HEK293 (cell line): ENCODE data around the gene SEPTIN5.

Experiments used
- CTCF ChIP-seq: fragments of 450-650 bp; formaldehyde crosslinking; IDR thresholded peaks from 2 replicates; pipeline ENCODE4 v1.5.1; 2016; ENCODE audit warnings: missing biosample characterization, missing genetic modification characterization
- INSM2 ChIP-seq: fragments of 450-650 bp; formaldehyde crosslinking; IDR thresholded peaks from 2 replicates; pipeline ENCODE4 v1.5.1; 2016; ENCODE audit warnings: missing biosample characterization, missing genetic modification characterization
- ZBTB8A ChIP-seq: fragments of 450-650 bp; formaldehyde crosslinking; IDR thresholded peaks from 2 replicates; pipeline ENCODE4 v1.5.1; 2016; ENCODE audit warnings: missing biosample characterization, missing genetic modification characterization
- ZNF114 ChIP-seq: fragments of 450-650 bp; formaldehyde crosslinking; IDR thresholded peaks from 2 replicates; pipeline ENCODE4 v1.5.0; 2017; ENCODE audit warnings: missing biosample characterization, missing genetic modification characterization
- ZNF157 ChIP-seq: fragments of 450-650 bp; formaldehyde crosslinking; IDR thresholded peaks from 2 replicates; pipeline ENCODE4 v1.5.1; 2016; ENCODE audit warnings: missing biosample characterization, missing genetic modification characterization
- ZNF548 ChIP-seq: fragments of 450-650 bp; formaldehyde crosslinking; IDR thresholded peaks from 2 replicates; pipeline ENCODE4 v1.5.1; 2016; ENCODE audit warnings: missing biosample characterization, missing genetic modification characterization
- ZNF585B ChIP-seq: fragments of 450-650 bp; formaldehyde crosslinking; IDR thresholded peaks from 2 replicates; pipeline ENCODE4 v1.5.1; 2016; ENCODE audit warnings: missing biosample characterization, missing genetic modification characterization
- ZNF629 ChIP-seq: fragments of 450-650 bp; formaldehyde crosslinking; IDR thresholded peaks from 2 replicates; pipeline ENCODE4 v1.5.1; 2017; ENCODE audit warnings: missing biosample characterization, missing genetic modification characterization
- ZNF658 ChIP-seq: fragments of 450-650 bp; formaldehyde crosslinking; IDR thresholded peaks from 2 replicates; pipeline ENCODE4; 2016; ENCODE audit warnings: missing biosample characterization, missing genetic modification characterization
- ZNF670 ChIP-seq: fragments of 450-650 bp; formaldehyde crosslinking; IDR thresholded peaks from 2 replicates; pipeline ENCODE4 v1.5.1; 2016; ENCODE audit warnings: missing biosample characterization, missing genetic modification characterization, low read depth
- ZNF792 ChIP-seq: fragments of 450-650 bp; formaldehyde crosslinking; IDR thresholded peaks from 2 replicates; pipeline ENCODE4 v1.5.1; 2016; ENCODE audit warnings: missing biosample characterization, missing genetic modification characterization

GRCh38 chr22:19770349-19771220 is 56.3 kb downstream of the SEPTIN5 start:
- TF ChIP-seq INSM2 (tag by site-specific recombination): no peak
- TF ChIP-seq ZNF792 (tag by site-specific recombination): no peak
- no peak for TF ChIP-seq ZNF670
- TF ChIP-seq CTCF: no peak
- TF ChIP-seq ZNF658 (tag by site-specific recombination): no peak
- TF ChIP-seq ZBTB8A (tag by site-specific recombination): no peak
- TF ChIP-seq ZNF548 (tag by site-specific recombination): no peak
- TF ChIP-seq ZNF157: no peak
- TF ChIP-seq ZNF585B (tag by site-specific recombination): no peak
- TF ChIP-seq ZNF629 (tag by site-specific recombination): no peak
- no peak for TF ChIP-seq ZNF114
